Astrocyte of the cerebellum (primary cell): Measurements from ENCODE around the gene PDZD8.

Source experiments
- DNase-seq: peaks from one replicate; pipeline ENCODE4 v3.0.0-alpha.2; 2011; ENCODE audit warnings: low read depth
- H3K4me3 ChIP-seq: 2 replicates; pipeline ENCODE4 v1.5.1; 2011; ENCODE audit warnings: mild to moderate bottlenecking, low read depth, low read length, moderate library complexity
- in situ Hi-C: cut with HindIII; loops from 2 replicates; pipeline ENCODE4 v1.10.0; 2017; ENCODE audit warnings: low sequenced_read_pairs
- TF ChIP-seq, protein P1 (sequence below): IDR thresholded peaks from 2 replicates; pipeline ENCODE4 v1.5.1; 2012; ENCODE audit warnings: low read length, low read depth, moderate library complexity, mild to moderate bottlenecking; ENCODE audit errors: missing control alignments

PDZD8 gene

DNA sequence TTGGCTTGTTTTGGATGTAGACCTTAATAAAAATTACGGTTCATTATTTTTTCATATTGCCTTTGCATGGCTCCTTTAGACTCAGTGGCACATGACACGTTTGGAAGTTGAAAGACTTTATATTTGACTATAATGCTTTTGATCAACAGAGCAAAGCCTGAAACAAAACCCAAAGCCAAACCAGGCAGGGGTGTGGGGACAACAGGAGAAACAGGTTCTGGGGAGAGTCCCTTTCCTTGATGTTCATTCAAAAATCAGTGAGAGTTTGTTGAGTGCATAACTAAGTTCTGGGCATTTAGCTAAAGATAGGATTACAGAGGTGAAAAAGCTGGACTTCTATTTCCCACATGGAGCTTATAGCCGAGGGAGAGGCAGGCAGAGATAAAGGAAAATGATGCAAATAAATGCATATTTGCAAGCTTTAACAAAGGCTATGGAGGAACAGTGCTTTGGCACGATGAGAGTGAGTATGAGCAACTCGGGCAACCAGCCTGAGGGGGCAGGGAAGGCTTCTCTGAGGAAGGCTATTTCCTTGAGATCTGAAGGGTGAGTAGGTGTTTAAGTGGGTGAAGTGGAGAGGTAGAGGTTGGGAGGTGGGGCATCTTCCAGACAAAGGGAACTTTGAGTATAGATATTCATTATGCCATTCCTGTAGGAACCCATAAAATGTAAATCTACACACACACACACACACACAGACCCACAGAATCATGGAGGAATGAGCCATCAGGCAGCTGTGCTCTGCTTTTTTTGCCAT lies 34.5 kb upstream of the PDZD8 start:
- TF ChIP-seq, protein P1, sequence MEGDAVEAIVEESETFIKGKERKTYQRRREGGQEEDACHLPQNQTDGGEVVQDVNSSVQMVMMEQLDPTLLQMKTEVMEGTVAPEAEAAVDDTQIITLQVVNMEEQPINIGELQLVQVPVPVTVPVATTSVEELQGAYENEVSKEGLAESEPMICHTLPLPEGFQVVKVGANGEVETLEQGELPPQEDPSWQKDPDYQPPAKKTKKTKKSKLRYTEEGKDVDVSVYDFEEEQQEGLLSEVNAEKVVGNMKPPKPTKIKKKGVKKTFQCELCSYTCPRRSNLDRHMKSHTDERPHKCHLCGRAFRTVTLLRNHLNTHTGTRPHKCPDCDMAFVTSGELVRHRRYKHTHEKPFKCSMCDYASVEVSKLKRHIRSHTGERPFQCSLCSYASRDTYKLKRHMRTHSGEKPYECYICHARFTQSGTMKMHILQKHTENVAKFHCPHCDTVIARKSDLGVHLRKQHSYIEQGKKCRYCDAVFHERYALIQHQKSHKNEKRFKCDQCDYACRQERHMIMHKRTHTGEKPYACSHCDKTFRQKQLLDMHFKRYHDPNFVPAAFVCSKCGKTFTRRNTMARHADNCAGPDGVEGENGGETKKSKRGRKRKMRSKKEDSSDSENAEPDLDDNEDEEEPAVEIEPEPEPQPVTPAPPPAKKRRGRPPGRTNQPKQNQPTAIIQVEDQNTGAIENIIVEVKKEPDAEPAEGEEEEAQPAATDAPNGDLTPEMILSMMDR: no peak
- in situ Hi-C loops: no loop called here
- no peak overlapping the region for H3K4me3 ChIP-seq
- no peak for DNase-seq

DNA sequence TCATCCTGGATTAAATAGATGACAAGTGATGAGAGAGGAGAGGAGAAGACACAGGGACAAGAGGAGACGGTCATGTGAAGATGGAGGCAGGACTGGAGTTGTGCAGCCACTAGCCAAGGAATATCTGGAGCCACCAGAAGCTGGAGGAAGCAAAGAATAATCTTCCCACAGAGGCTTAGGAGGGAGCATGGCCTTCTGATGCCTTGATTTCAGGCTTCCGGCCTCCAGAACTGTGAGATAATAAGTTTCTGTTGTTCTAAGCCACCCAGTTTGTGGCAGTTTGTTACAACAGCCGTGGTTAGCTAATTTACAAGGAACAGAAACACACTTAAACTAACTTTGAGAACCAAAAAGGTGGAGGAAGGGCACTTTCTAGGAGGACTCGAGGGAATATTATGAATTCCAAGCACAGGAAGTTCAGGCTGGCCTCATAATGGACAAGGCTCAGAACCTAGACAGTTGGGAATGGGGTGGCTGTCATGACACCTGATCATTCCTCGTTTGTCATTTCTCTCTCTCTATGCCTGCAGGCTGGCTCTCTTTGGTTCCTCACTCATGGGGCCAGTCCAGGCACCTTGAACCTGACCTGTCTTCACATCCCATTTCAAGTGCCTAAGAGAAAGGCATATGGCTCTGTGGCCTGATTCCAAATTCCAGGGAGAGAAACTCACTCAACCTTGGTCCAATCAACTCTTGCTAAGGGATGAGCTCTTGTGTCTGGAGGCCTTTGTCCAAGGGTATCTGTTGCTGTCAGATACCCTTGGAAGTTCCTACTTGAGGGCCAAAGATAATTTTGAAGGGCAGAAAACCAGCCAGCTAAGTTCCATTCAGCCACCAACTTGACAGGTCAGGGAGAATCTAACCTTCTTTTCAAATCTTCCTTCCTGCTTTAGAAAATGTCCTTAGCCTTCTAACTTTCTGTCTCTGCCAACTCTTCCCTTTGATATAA lies 33.5 kb upstream of the PDZD8 start:
- TF ChIP-seq, protein P1: no peak
- in situ Hi-C loops: no loop called here
- DNase-seq: no peak
- no peak overlapping the region for H3K4me3 ChIP-seq

DNA sequence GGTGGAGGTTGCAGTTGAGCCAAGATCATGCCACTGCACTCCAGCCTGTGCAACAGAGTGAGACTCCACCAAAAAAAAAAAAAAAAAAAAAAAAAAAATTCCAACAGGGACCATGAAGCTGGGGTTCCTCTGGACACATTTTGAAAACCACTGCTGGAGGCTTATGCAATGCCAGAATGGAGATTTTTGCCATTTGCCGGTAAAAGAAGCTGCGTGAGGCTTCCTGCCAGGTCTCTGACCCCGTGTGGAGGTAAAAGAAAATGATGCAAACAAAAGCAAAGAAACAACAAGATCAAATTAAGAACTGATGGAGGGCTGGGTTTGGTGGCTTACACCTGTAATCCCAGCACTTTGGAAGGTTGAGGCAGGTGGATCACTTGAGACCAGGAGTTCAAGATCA lies 30.5 kb upstream of the PDZD8 start:
- H3K4me3 ChIP-seq: no peak overlapping the region
- TF ChIP-seq, protein P1: no peak
- in situ Hi-C loops: no loop called here
- DNase-seq: no peak

DNA sequence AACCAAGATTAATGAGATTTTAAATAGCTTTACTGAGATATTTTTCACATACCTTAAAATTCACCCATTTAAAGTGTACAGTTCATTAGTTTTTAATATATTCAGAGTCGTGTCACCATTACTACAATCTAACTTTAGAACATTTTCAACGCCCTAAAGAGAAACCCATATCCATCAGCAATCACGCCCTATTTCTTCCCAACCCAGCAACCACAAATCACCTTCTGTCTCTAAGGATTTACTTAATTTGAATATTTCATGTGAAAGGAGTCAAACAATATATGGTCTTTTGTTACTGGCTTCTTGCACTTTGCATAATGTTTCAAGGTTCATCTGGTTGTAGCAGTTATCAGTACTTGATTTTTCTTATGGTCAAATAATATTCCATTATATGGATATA lies 25.1 kb upstream of the PDZD8 start:
- no peak overlapping the region for H3K4me3 ChIP-seq
- in situ Hi-C loops: no loop called here
- DNase-seq: no peak
- TF ChIP-seq, protein P1: no peak

DNA sequence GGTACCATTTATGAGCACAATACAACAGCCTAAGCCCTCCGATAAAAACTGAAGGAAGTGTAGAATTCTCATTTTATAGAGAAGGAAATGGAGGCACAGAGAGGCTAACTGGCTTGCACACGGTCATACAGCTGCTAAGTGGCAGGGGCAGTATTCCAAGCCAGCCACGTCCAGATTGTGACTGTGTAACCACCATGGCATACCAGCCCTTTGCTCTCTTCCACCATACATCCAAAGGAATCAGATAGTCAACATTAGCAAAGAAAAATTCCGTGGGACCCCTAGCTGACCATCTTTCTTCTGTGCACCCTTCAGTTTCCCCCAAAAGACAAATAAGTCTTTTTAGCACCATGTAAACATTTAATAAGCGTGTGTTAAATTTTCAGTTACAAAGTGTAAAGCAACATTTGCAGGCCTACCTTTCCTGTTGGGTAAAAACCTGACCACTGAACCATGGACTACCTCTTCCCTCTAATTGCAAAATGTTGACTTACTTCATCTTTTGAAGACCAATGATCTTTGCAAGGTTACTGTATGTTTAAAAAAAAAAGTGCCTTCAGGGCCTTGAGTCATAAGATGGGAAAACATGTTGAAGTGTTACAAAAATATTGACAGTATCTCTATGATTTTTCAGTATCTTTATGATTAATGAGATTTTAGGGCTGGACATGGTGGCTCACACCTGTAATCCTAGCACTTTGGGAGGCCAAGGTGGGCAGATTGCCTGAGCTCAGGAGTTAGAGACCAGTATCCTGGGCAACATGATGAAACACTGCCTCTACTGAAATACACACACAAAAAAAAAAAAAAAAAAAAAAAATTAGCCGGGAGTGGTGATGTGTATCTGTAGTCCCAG lies 24.3 kb upstream of the PDZD8 start:
- no peak for DNase-seq
- H3K4me3 ChIP-seq: no peak overlapping the region
- in situ Hi-C loops: no loop called here
- TF ChIP-seq, protein P1: no peak

DNA sequence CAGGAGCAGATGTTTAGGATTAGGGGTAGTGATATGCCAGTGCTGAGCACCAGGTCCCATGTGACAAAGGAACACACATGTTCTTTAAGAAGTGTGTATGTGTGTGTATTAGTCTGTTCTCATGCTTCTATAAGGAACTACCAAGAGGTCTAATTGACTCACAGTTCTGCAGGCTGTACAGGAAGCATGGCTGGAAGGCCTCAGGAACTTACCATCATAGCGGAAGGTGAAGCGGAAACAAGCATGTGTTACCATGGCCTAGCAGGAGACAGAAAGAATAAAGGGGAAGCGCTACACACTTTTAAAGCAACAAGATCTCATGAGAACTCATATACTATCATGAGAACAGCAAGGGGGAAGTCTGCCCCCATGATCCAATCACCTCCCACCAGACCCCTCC lies 22.8 kb upstream of the PDZD8 start:
- in situ Hi-C loops: no loop called here
- TF ChIP-seq, protein P1: no peak
- H3K4me3 ChIP-seq: no peak overlapping the region
- DNase-seq: no peak
